Endodermal cell (in vitro differentiated cells): ENCODE measurements around the gene SGCD. TPM values are rescaled to one million over a fixed set of nuclear protein-coding genes. Genes with fewer than 3 reads are reported as not detected.

ENCODE experiments used
- DNase-seq: peaks from one replicate; pipeline ENCODE4 v3.0.0-alpha.2; 2017
- H3K27ac ChIP-seq: 2 replicates; pipeline ENCODE4 v1.5.1; 2013; ENCODE audit warnings: mild to moderate bottlenecking, low read depth, low read length, moderate library complexity
- H3K27me3 ChIP-seq: 2 replicates; pipeline ENCODE4 v1.6.1; 2013; ENCODE audit warnings: mild to moderate bottlenecking, low read length, moderate library complexity; ENCODE audit not compliant: insufficient read depth, control insufficient read depth, poor library complexity, severe bottlenecking
- H3K36me3 ChIP-seq: 2 replicates; pipeline ENCODE4 v1.7.0; 2013; ENCODE audit warnings: mild to moderate bottlenecking, low read length, moderate library complexity; ENCODE audit not compliant: control insufficient read depth, insufficient read depth
- H3K4me1 ChIP-seq: one replicate; pipeline ENCODE4 v1.7.0; 2013; ENCODE audit warnings: low read length; ENCODE audit not compliant: control insufficient read depth, insufficient read depth
- H3K4me3 ChIP-seq: 2 replicates; pipeline ENCODE4 v1.5.1; 2013; ENCODE audit warnings: mild to moderate bottlenecking, low read length, moderate library complexity
- H3K9ac ChIP-seq: 2 replicates; pipeline ENCODE4 v1.6.1; 2013; ENCODE audit warnings: mild to moderate bottlenecking, low read length, moderate library complexity; ENCODE audit not compliant: poor library complexity, severe bottlenecking; ENCODE audit errors: extremely low read depth
- H3K9me3 ChIP-seq: 2 replicates; pipeline ENCODE4 v1.6.1; 2013; ENCODE audit warnings: mild to moderate bottlenecking, low read length, moderate library complexity; ENCODE audit not compliant: control insufficient read depth
- H3K27ac Mint-ChIP-seq: 2 replicates; pipeline ENCODE4 v1.8.0; 2020; ENCODE audit warnings: mixed read lengths
- H3K27me3 Mint-ChIP-seq: 2 replicates; pipeline ENCODE4 v1.8.0; 2021; ENCODE audit warnings: mild to moderate bottlenecking, mixed read lengths; ENCODE audit not compliant: insufficient read depth
- H3K36me3 Mint-ChIP-seq: 2 replicates; pipeline ENCODE4 v1.8.0; 2020; ENCODE audit warnings: low read depth, mixed read lengths
- H3K4me1 Mint-ChIP-seq: 2 replicates; pipeline ENCODE4 v1.8.0; 2020; ENCODE audit warnings: mixed read lengths
- H3K4me3 Mint-ChIP-seq: 2 replicates; pipeline ENCODE4 v1.8.0; 2020; ENCODE audit warnings: mild to moderate bottlenecking, moderate library complexity, mixed read lengths
- H3K9me3 Mint-ChIP-seq: 2 replicates; pipeline ENCODE4 v1.8.0; 2020; ENCODE audit warnings: mild to moderate bottlenecking, mixed read lengths
- CTCF ChIP-seq: fragments of 200-600 bp; sonication (generic); conservative IDR thresholded peaks from 2 replicates; pipeline ENCODE4 v1.5.0; 2021; ENCODE audit warnings: antibody characterized with exemption, mild to moderate bottlenecking
- WGBS, 2 experiments: methylation state at CpG; one replicate each; pipeline versions ENCODE4 v1.1.5 to v1.1.7; 2013; ENCODE audit warnings: missing lambda C conversion rate in 2 of 2, mixed read lengths in 1 of 2; ENCODE audit not compliant: insufficient coverage in 1 of 2, insufficient read length in 1 of 2; 5-methylcytosine and 5-hydroxymethylcytosine counted together
- total RNA-seq, 2 donors: library from RNA; stranded (reverse); fragmentation: NEBNext Ultra II Directional in 1 of 2; extraction: Animal tissue kit (Norgen Biotek cat#: 25700) in 1 of 2; gene quantifications; 2 replicates in 1 of 2; 3 replicates in 1 of 2; pipeline ENCODE4 v1.2.1, GENCODE V29; 2021

The SGCD gene
- total RNA-seq, 2 donors from 2014 or later: 0.04 to 0.42 TPM

GRCh38 chr5:156794687-156795086, 467.7 kb downstream of the SGCD start:
- no peaks in the 10 kb centered on the region for H3K9me3 Mint-ChIP-seq
- no peak for DNase-seq
- H3K4me3 ChIP-seq: no peak overlapping the region

GRCh38 chr5:156798201-156798600, 471.2 kb downstream of the SGCD start:
- no peak for DNase-seq
- 56% methylated on average over 1 of the region's 1 CpG; no CpG with 5 or more reads in 1 of the 2 experiments for WGBS, 2 experiments
- no peak overlapping the region for H3K27ac ChIP-seq

More at GRCh38 chr5:156794687-156795086, 467.7 kb downstream of the SGCD start:
- H3K9ac ChIP-seq: no peak overlapping the region
- Mint-ChIP-seq H3K27me3 (no peaks in the 10 kb centered on the region), H3K27ac (no peak overlapping the region), H3K4me3 (no peak overlapping the region), H3K4me1 (no peaks in the 10 kb centered on the region), H3K36me3 (no peaks in the 10 kb centered on the region)
- H3K36me3 ChIP-seq: no peaks in the 10 kb centered on the region
- no peak overlapping the region for H3K27ac ChIP-seq
- WGBS, 2 experiments: 80 to 91% methylated on average over 1 to 2 of the region's 2 CpGs
- no peaks in the 10 kb centered on the region for H3K9me3 ChIP-seq
- TF ChIP-seq CTCF: no peak
- peaks cover 5% of the 10 kb centered on the region for H3K27me3 ChIP-seq
- no peaks in the 10 kb centered on the region for H3K4me1 ChIP-seq

DNA sequence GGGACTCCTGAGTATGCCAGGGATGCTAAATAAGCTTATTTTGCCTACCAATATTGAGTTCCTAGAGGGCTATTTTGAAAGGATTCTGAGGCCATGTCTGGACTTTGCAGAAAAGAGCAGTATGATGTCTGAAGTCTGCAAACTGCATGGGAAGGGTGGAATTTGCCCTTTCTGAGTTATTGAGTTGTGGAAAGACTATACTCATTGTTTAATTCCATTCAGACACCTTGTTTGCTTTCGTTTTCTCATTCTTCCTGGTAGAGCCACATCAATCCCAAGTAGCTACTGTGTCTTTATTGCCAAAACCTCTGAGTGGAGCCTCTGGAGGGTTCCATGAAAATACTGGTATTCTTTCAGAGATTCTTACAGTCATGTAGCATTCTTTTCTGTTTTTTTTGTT, 472.2 kb downstream of the SGCD start:
- Histone ChIP-seq H3K4me1 (peaks cover 11% of the 10 kb centered on the region), H3K27ac (no peak overlapping the region), H3K36me3 (no peaks in the 10 kb centered on the region), H3K9ac (no peak overlapping the region), H3K9me3 (no peaks in the 10 kb centered on the region), H3K27me3 (peaks cover 5% of the 10 kb centered on the region), H3K4me3 (no peak overlapping the region)
- Mint-ChIP-seq H3K4me1 (peaks cover 24% of the 10 kb centered on the region), H3K27me3 (no peaks in the 10 kb centered on the region), H3K36me3 (no peaks in the 10 kb centered on the region), H3K27ac (no peak overlapping the region), H3K9me3 (no peaks in the 10 kb centered on the region), H3K4me3 (no peak overlapping the region)
- TF ChIP-seq CTCF: no peak
- 89% methylated on average over 1 of the region's 1 CpG; no CpG with 5 or more reads in 1 of the 2 experiments for WGBS, 2 experiments
- DNase-seq: no peak

More at GRCh38 chr5:156798201-156798600, 471.2 kb downstream of the SGCD start:
- Mint-ChIP-seq H3K27ac (no peak overlapping the region), H3K4me1 (peaks cover 22% of the 10 kb centered on the region), H3K36me3 (no peaks in the 10 kb centered on the region), H3K4me3 (no peak overlapping the region), H3K9me3 (no peaks in the 10 kb centered on the region), H3K27me3 (no peaks in the 10 kb centered on the region)
- TF ChIP-seq CTCF: no peak
- Histone ChIP-seq H3K4me1 (peaks cover 11% of the 10 kb centered on the region), H3K36me3 (no peaks in the 10 kb centered on the region), H3K4me3 (no peak overlapping the region), H3K9ac (no peak overlapping the region), H3K9me3 (no peaks in the 10 kb centered on the region), H3K27me3 (peaks cover 5% of the 10 kb centered on the region)
